HCT116 (cell line): ENCODE results near the gene WNT16.

Source experiments
- CEBPB ChIP-seq: IDR thresholded peaks from 2 replicates; pipeline ENCODE4 v1.6.1; 2012; ENCODE audit warnings: low read depth
- CTCF ChIP-seq, 3 experiments: fragments of 200-600 bp in 1 of 3; sonication (generic) in 1 of 3; IDR thresholded peaks in 2 of 3; conservative IDR thresholded peaks in 1 of 3; 2 replicates each; pipeline ENCODE4 v1.5.1; 2012 to 2017; ENCODE audit warnings: low read depth in 2 of 3, low read length in 2 of 3, antibody characterized with exemption in 1 of 3, borderline replicate concordance in 1 of 3, control low read depth in 1 of 3, mild to moderate bottlenecking in 1 of 3, mixed read lengths in 1 of 3, mixed run types in 1 of 3, moderate library complexity in 1 of 3; ENCODE audit not compliant: insufficient read depth in 1 of 3
- POLR2A ChIP-seq: IDR thresholded peaks from 2 replicates; pipeline ENCODE4 v1.7.0; 2011; ENCODE audit warnings: borderline replicate concordance; ENCODE audit not compliant: insufficient read depth, insufficient read length; ENCODE audit errors: extremely low read depth
- POLR2AphosphoS5 ChIP-seq: IDR thresholded peaks from 2 replicates; pipeline ENCODE4 v1.6.1; 2011; ENCODE audit warnings: mild to moderate bottlenecking, low read depth, low read length, moderate library complexity
- SP1 ChIP-seq: IDR thresholded peaks from 2 replicates; pipeline ENCODE4 v1.6.1; 2012; ENCODE audit warnings: low read depth
- TF ChIP-seq, protein P1 (sequence below): IDR thresholded peaks from 2 replicates; pipeline ENCODE4 v1.6.1; 2012; ENCODE audit warnings: low read depth

DNA sequence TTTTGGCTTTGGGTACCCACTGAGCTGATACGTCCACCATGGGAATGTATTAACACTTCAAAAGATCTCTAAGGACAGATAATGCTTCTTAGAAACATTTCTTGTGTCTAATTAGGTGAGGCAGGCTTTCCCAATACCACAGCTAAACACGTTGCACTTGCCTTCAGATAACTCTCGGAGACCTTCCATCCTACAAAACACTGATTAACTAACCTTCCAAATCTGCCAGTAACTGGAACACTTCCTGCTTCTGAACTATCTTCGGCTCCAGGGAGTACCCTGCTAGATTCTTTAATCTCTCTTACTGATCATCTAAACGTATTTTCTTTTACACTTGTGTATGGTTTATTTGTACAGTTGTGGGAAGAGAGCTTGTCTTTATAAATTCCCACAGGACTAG, 1.1 kb upstream of the WNT16 start:
- no peak for TF ChIP-seq CTCF (IDR thresholded peaks at IDR 0.05 in 2 of 3, conservative IDR thresholded peaks at IDR 0.05 in 1 of 3; ENCODE audit: borderline replicate concordance in 1 of 3, insufficient read depth in 1 of 3, low read depth in 2 of 3, low read length in 2 of 3)
- TF ChIP-seq, protein P1, sequence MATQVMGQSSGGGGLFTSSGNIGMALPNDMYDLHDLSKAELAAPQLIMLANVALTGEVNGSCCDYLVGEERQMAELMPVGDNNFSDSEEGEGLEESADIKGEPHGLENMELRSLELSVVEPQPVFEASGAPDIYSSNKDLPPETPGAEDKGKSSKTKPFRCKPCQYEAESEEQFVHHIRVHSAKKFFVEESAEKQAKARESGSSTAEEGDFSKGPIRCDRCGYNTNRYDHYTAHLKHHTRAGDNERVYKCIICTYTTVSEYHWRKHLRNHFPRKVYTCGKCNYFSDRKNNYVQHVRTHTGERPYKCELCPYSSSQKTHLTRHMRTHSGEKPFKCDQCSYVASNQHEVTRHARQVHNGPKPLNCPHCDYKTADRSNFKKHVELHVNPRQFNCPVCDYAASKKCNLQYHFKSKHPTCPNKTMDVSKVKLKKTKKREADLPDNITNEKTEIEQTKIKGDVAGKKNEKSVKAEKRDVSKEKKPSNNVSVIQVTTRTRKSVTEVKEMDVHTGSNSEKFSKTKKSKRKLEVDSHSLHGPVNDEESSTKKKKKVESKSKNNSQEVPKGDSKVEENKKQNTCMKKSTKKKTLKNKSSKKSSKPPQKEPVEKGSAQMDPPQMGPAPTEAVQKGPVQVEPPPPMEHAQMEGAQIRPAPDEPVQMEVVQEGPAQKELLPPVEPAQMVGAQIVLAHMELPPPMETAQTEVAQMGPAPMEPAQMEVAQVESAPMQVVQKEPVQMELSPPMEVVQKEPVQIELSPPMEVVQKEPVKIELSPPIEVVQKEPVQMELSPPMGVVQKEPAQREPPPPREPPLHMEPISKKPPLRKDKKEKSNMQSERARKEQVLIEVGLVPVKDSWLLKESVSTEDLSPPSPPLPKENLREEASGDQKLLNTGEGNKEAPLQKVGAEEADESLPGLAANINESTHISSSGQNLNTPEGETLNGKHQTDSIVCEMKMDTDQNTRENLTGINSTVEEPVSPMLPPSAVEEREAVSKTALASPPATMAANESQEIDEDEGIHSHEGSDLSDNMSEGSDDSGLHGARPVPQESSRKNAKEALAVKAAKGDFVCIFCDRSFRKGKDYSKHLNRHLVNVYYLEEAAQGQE, result no peak
- no peak for TF ChIP-seq POLR2AphosphoS5
- no peak for TF ChIP-seq SP1
- no peak for TF ChIP-seq CEBPB
- TF ChIP-seq POLR2A, result no peak
